HL-60 (cell line): Measurements from ENCODE around the gene MEST.

Source experiments
- CTCF ChIP-seq: IDR thresholded peaks from one replicate; pipeline ENCODE4 v1.5.1; 2011; ENCODE audit warnings: low read length, control low read depth, inconsistent platforms; ENCODE audit not compliant: insufficient read depth
- GABPA ChIP-seq: IDR thresholded peaks from 2 replicates; pipeline ENCODE4 v1.6.1; 2012; ENCODE audit warnings: low read depth
- POLR2AphosphoS5 ChIP-seq: IDR thresholded peaks from 2 replicates; pipeline ENCODE4 v1.6.1; 2012; ENCODE audit warnings: low read depth
- REST ChIP-seq: IDR thresholded peaks from 2 replicates; pipeline ENCODE4 v1.6.1; 2012; ENCODE audit warnings: low read depth; ENCODE audit not compliant: insufficient replicate concordance
- SPI1 ChIP-seq: IDR thresholded peaks from 2 replicates; pipeline ENCODE4 v1.6.1; 2012; ENCODE audit warnings: low read depth, mild to moderate bottlenecking, borderline replicate concordance

DNA sequence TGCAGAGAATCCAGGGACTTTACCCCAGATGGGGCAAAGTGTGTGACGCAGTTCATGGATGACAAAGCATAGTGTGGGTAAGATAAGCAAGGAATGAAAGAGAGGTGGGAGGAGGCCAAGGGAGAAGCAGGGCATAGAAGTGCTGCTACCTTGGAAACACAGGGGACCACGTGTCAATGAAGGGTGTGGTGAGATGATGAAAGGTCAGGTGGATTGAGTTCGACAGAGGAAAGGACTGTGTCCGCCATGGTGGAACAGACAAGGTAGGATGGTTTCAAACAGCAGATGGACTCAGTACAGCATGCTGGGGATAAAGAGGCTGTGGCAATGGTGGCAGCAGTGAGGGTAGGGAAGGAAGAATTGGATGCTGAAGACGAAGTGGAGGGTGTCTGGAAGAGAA is 32.7 kb downstream of the MEST start:
- TF ChIP-seq POLR2AphosphoS5, result no peak
- no peak for TF ChIP-seq CTCF
- TF ChIP-seq REST, result no peak
- TF ChIP-seq GABPA, result no peak
- TF ChIP-seq SPI1, result no peak
